Glomerular endothelial cell (primary cell): ENCODE data around the gene TMEM63C. TPM values are rescaled to one million over a fixed set of nuclear protein-coding genes. Genes with fewer than 3 reads are reported as not detected.

Source experiments
- DNase-seq: peaks from one replicate; pipeline ENCODE4 v3.0.0-alpha.2; 2011; ENCODE audit warnings: low read depth, low spot score; ENCODE audit errors: extremely low read depth
- total RNA-seq: library from RNA; depleted of rRNA; stranded (reverse); fragments of >200 nt; gene quantifications from 2 replicates; pipeline ENCODE4 v1.2.3, GENCODE V29; 2015

TMEM63C gene, protein sequence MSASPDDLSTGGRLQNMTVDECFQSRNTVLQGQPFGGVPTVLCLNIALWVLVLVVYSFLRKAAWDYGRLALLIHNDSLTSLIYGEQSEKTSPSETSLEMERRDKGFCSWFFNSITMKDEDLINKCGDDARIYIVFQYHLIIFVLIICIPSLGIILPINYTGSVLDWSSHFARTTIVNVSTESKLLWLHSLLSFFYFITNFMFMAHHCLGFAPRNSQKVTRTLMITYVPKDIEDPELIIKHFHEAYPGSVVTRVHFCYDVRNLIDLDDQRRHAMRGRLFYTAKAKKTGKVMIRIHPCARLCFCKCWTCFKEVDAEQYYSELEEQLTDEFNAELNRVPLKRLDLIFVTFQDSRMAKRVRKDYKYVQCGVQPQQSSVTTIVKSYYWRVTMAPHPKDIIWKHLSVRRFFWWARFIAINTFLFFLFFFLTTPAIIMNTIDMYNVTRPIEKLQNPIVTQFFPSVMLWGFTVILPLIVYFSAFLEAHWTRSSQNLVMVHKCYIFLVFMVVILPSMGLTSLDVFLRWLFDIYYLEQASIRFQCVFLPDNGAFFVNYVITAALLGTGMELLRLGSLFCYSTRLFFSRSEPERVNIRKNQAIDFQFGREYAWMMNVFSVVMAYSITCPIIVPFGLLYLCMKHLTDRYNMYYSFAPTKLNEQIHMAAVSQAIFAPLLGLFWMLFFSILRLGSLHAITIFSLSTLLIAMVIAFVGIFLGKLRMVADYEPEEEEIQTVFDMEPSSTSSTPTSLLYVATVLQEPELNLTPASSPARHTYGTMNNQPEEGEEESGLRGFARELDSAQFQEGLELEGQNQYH
- total RNA-seq, result 0.35 and 0.82 TPM in 2 replicates

DNA sequence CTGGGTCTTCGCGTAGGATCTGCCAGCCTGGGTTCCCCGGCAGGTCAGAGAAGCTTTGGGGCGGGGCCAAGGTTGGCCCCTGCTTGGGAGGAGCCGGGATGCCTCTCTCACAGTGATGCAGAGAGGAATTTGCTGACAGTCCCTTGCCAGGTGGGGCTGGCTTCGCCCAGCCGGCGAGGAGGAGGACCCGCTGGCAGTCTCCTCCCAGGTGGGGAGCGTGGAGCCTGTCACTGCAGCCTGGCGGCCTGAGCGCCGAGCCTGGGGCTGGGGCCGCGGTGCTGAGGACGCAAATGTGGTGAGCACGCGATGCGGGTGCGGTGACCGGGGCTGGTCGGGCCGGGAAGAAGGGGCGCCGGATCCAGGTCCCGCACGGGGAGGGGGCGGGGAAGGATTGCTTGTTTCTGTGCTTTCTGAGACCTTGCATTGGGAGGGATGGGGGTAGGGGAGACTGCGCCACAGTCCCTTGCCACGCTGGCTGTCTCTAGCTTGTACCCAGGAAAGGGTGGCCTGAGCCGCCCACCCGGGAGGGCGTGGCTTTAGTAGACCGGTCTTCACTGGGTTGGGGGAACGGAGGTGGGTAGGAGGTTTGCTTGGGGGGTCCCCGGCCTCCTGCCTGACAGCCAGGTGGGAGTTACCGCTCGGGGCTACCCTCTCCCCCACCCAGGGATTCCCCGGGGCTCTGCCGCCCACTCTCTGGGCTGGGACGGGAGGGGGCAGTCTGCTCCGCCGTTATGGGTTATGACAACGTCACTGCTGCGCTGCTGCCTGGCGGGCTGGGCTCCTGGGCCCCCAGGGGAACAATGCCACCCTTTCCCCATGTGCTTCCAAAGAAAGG lies at the start of gene TMEM63C:
Gene TMEM63C (plus strand): TSS at position 196 of the 835 bp plus-strand sequence. CDS start 37,016 bp downstream, outside the sequence.
- DNase-seq, result no peak

DNA sequence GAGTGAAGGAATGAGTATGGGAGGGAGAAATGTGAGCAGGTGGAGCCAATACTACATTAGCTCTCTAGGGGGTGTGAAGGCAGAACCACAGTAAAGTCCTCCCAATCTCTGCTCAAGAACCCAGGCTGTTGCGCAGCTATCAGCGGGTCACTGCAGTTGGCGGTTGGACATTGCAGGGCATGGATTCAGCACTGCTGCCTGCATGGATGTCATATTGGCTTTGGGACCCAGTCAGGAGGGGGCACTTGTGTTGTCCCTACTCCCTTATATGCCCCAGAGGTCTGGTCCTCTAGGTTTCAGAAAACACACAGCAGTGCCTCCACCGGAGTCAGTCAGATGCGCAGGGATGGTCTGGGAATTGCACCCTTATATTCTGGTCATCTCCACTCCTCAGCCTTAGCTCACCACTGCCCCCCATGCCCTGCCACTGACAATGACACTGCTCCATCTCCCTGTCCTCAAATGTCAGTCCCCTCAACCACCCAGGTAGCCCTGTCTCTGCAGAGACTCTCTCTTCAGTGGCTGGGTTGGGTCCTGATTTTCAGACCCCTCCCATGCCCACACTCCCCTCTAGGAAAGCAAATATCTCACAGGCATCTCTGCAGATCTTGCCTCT lies 49.6 kb upstream of the TMEM63C start:
- no peak for DNase-seq

DNA sequence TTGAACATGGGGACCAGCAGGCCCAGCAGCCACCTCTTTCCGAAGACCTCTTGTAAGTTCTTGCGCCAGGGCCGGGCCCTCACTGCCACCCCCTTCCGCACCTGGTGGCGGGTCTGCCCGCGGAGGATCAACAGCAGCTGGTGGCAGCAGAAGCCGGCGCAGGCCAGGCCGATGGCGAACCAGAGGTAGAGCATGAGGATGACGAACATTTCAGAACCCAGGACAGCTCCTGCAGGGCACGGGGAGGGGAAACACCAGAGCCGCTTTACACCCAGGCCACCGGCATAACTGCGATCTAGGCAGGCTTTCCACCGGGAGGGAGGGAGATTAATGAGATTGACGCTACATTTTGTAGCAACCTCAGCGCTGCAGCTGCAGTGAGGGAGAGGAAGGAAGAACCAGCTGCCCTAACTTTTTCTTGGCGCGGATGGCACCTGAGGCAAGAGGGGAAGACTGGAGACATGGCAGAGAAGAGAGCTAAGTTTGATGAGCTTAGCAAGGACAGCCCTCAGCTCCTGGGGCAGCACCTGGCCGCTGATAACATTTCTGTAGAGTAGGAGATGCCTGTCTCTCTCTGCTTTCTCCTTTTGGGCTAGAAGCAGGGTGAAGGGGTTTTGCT lies 47.8 kb upstream of the TMEM63C start:
- no peak for DNase-seq

GRCh38 chr14:77139022-77139421 lies 42.6 kb upstream of the TMEM63C start:
- no peak for DNase-seq

- DNase-seq, result no peak
These were observed 41.8 kb upstream of the TMEM63C start for GRCh38 chr14:77139540-77140358.

DNA sequence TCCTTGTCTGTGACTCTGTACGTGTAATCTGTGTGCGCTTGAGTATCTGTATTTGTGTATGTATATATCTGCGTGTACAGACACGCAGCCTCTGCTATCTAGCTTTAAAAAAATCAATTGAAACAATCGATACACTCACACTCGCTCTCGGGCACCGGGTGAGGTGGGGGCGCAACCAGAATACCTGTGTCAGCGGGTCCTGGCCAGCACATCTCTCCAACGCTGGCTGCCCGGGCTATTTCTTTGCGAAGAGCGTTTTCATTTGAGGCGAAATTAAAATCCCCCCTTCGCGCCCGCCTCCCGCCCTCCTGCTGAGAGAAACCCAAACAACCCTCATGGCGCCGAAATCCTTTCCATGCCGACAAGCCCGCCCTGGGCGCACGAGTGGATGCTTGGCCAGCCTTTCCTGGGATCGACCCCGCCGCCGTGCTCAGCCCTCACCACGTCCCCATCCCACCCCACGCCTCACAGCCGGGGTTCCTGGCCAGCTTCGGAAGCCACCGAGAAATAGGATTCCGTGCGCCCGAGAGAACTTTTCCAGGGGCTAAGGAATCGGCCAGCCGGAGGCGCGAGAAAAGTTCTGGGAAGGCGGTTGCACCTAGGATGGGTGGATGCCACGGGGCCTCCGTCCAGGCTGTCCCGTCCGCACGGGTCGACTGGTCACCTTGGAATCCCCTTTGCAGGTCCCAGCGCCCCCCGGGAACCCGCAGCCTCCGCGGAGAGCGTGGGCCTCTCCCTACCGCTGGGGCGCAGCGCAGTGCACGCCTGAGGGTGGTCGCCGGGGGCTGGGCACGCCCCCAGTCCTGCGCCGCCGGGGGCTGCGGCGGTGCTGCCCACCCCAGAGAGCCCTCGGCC lies 41.0 kb upstream of the TMEM63C start:
- no peak for DNase-seq

- no peak for DNase-seq
These were observed 40.2 kb upstream of the TMEM63C start, which contains the start of gene ZDHHC22 for GRCh38 chr14:77141214-77142004. ZDHHC22 (minus strand) TSS chr14:77141791; CDS start chr14:77139738, 2,053 bp downstream.

DNA sequence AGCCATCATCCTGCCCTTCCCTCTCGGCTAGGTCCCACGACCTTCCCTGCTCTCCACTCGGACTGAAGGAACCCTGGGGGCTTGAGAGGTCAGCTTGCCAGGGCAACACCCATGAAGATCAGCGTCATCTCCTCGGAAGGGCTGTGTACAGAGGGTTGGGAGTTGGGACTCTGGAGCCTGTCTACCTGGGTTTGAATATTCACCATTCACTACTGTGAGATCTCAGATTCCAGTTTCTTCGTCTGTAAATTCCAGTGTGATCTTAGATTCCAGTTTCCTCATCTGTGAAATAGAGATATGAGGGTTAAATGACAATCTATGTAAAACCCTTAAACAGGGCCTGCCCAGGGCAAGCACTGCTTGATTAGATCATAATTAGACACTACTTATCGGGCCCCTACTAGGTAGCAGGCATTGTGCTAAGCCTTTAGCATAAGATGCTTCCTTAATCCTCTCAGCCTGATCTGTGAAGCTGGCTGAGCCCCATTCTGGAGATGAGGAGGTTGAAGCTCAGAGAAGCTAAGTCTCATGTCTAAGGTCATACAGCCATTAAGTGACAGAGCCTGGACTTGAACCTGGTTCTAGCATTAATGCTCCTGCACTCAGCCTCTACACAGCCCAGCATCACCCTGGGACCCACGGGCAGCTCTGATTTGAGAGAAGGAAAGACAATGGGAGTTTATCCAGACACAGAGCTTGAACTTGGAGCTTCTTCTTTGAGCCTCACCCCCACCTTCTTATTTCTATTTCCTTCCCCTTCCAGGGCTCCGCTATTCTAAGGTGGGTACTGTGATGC lies 39.4 kb upstream of the TMEM63C start:
- no peak for DNase-seq

- no peak for DNase-seq
These were observed 38.5 kb upstream of the TMEM63C start for GRCh38 chr14:77143071-77143470.

- DNase-seq, result no peak
These were observed 37.0 kb upstream of the TMEM63C start for GRCh38 chr14:77144412-77145115.

DNA sequence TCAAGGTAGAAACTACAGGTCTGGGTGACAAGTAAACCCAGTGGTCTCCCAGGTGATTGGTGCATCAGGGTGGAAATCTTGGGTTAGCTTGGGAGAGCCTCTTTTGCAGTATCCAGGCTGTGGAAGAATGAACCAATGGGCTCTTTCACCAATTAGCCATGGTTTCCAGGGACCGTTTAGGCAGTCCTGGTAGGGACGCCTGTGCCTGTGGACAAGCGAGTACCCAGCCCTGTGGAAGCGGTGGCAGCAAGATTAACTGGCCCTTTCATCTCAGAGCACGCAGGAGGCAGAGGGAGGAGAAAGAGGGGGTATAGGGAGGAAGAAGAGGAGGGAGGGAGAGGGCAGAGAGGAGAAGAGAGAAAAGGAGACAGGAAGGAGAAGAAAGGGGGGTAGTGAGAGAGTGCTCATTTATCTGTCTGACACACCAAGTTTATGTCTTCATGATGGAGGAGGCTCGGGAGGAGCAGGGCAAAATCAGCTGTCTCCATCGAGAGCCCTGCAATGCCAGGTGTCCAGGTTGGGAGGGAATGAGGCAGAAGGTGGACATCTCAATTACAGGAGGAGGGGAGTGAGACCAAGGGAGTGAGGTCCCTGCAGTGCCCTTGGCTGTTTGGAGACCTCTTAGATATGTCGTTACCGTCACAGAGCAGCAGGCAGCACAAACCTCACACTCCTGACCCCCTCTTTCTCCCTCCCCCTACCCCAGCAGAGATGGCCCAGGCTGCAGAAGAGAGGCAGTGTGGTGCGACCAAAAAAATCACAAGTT lies 35.4 kb upstream of the TMEM63C start:
- no peak for DNase-seq

DNA sequence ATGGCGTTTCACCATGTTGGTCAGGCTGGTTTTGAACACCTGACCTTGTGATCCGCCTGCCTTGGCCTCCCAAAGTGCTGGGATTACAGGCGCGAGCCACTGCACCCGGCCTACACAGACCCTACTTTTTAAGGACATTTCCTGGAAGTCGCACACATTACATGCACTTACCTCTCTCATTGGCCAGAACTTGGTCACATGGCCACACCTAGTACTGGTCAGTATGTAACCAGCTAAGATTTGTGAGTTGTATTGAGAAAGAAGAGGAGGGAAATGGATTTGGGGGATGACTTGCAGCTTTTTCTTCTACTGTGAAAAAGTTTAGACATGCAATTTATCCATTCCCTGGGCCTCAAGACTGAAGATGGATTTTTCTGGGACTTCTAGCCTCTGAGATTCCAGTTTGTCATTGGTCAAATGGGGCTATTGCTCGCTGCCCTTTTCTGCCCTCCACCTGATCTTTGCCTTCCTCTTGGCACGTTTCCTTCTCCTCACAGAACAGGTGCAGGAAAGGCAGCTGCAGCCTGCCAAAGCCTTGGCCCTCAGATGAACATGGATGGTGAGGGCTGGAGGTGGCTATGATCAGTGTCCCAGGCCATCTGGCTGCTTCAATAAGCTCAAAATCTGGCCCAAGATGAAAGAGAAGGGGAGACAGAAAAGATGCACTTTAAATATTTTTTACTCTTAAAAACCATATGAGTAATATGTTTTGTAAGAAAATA lies 32.9 kb upstream of the TMEM63C start:
- no peak for DNase-seq

DNA sequence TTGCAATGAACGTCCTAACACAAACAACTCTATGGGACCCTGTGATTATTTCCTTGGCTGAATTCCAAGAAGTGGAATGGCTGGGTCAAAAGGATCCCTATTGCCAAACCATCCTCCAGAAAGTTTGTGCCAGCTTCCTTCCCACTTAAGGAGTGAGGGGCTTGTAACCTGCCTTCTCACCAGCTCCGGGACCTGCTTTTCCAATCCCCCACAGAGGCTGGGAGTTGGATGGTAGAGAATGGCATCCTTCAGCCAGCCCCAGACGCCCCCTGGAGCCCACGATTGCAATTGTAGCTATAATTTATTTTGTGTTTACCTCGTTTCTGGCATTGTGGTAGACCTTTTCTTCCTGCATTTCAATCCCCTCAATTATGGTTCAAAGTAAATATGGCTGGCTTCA lies 30.4 kb upstream of the TMEM63C start:
- no peak for DNase-seq

DNA sequence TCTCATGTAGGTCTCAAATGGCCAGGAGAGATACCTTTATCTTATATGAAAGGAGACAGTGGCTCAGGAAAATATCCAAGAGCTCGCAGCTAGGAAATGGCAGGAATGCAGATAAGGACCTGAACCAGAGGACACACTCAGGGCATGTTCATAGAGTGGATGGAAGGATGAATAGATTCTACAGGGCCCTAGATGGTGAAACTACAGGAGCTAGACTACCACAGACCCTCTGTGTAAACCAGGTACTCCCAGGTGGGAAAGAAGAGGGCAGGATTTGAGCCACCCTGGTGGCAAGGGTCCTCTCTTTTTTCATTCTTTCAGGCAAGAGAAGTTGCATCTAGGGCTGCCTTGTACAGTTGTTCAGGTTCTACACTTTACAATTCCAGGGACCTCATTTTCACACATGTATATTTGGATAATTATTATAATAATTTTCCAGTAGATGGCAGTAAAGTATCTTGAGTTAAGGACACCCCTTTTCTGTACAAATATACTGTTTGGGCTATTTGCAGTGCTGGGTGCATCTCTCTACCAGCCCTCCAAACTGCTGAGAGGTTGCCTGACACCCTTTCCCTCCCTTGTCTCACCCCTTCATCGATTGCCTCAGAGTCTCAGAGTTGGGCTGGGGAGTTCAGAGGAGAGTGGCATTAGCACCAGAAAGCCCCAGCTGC lies 29.5 kb upstream of the TMEM63C start:
- no peak for DNase-seq
